Upper lobe of right lung (tissue), 1 donor: ENCODE results near the gene LRSAM1. TPM values are rescaled to one million over a fixed set of nuclear protein-coding genes. Genes with fewer than 3 reads are reported as not detected.

Experiments used
- ATAC-seq: fragments of 200-7000 bp; cut with Tn5 transposase; one replicate; pipeline ENCODE4 v1.9.1; 2020; ENCODE audit warnings: mild to moderate bottlenecking, moderate library complexity
- DNase-seq: peaks from one replicate; pipeline ENCODE4 v3.0.0-alpha.2; 2020
- H3K27ac ChIP-seq: fragments of 200-600 bp; one replicate; pipeline ENCODE4 v1.8.0; 2022
- H3K27me3 ChIP-seq: fragments of 200-600 bp; one replicate; pipeline ENCODE4 v1.8.0; 2022; ENCODE audit warnings: mild to moderate bottlenecking
- H3K36me3 ChIP-seq: fragments of 200-600 bp; one replicate; pipeline ENCODE4 v1.8.0; 2022
- H3K4me1 ChIP-seq: fragments of 200-600 bp; one replicate; pipeline ENCODE4 v1.8.0; 2022
- H3K4me3 ChIP-seq: fragments of 200-600 bp; one replicate; pipeline ENCODE4 v1.8.0; 2022; ENCODE audit warnings: mild to moderate bottlenecking
- H3K9me3 ChIP-seq: fragments of 200-600 bp; one replicate; pipeline ENCODE4 v1.8.0; 2022
- CTCF ChIP-seq: fragments of 200-600 bp; IDR thresholded peaks from one replicate; pipeline ENCODE4 v1.8.0; 2022; ENCODE audit warnings: antibody characterized with exemption
- intact Hi-C: fragments of 100-400 bp; cut with DNase I; formaldehyde crosslinking; loops from one replicate; pipeline ENCODE4 v1.11.0; 2022
- total RNA-seq: library from RNA; stranded (reverse); fragmentation: NEBNext Ultra II Directional; extraction: Animal tissue kit (Norgen Biotek cat#: 25700); gene quantifications from one replicate; pipeline ENCODE4 v1.2.1, GENCODE V29; 2021
- donor health status: DM: no; HTN: yes; CAD: no; lungs with severe emphysema.

Gene LRSAM1
- total RNA-seq, 1 donor from 2014 or later = 18.8 TPM

DNA sequence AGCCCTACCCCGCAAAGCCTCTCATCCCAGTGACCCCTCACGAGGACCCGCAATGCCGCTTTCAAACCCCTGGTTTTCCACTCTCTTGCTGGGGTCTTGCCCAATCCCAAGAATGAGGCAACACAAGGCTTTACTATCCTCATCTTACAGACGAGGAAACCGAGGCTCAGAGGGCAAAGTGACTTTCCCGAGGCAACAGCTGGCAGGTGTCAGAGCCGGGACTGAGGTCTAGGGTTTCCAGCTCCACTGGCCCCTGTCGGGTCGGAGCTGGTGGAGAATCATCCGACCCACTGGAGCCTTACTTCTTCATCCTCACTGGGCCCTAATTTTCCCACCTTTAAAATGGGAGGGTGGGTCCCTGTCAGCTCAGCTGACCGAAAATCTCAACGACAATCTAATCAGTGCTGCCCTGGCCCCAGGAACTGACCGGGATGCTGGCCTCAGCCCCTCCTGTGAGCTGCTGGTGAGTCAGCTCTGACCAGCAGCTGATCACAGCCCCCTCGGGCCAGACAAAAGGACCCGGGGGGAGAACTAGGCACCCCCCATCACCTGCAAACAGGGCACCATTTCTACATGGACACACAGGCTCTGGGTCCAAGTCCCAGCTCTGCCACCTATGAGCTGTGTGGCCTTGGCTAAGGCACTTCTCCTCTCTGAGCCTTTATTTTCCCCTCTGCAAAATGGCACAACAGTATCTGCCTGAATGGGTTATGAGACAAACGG is 88.1 kb downstream of the LRSAM1 start:
- H3K27ac ChIP-seq = peak overlapping the region; percentile 61
- no peaks in the 10 kb centered on the region for H3K9me3 ChIP-seq
- TF ChIP-seq CTCF = no peak
- peaks cover 89% of the 10 kb centered on the region for H3K4me1 ChIP-seq
- DNase-seq = no peak
- H3K27me3 ChIP-seq = no peaks in the 10 kb centered on the region
- no peak for ATAC-seq
- H3K36me3 ChIP-seq = no peaks in the 10 kb centered on the region
- no peak overlapping the region for H3K4me3 ChIP-seq
- intact Hi-C loops = no loop called here

DNA sequence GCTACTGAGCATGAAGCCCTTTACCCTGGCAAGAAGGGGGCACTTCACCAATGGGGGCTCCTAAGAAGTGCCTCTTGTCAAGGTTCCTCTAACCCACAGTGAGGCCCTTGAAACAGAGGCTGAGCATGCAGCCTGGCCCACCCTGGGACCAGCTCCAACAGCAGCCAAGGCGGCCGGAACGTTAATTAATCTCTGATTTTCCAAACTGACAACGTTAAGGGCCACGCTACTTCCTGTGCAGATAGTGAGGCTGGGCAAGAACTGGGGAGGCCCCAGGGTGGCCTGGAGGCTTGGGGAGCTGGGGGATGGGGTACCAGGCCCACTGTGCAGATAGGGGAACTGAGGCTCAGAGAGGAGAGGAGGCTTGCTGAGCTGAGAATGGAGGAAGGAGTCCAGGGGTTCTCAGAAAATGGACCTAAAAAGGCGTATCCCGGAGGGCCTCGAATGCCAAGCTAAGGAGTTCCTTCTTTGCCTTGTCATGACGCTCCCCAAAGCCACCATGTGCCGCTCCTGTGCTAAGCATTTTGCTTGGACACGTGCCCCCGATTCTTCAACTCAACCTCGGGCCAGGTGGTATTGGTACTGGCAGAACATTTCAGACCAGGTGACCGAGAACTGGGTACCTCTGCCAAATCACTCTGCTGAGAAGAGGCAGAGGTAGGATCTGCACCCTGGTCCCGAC is 88.8 kb downstream of the LRSAM1 start:
- peak overlapping the region; percentile 61 for H3K27ac ChIP-seq
- H3K4me3 ChIP-seq = no peak overlapping the region
- no peaks in the 10 kb centered on the region for H3K36me3 ChIP-seq
- H3K4me1 ChIP-seq = peaks cover 91% of the 10 kb centered on the region
- intact Hi-C loops = no loop called here
- DNase-seq = no peak
- TF ChIP-seq CTCF = no peak
- ATAC-seq = peak; percentile 3
- H3K27me3 ChIP-seq = no peaks in the 10 kb centered on the region
- no peaks in the 10 kb centered on the region for H3K9me3 ChIP-seq

DNA sequence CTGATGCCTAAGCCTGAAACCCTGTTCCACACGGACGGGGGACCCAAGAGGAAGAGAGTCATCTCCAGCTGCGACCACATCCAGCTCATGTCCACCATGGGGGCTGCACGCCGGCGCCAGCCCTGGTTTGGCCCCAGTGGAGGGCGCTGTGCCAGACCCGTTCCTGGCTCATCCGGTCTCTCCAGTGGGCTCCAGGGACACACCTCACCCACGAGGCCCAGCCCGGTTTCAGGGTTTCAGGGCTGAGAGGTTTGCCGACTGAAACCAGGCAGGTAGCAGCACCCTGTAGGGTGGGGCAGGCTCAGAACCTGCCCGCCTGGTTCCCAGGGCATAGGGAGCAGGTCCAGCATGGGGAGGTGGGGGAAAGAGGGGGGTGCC is 89.3 kb downstream of the LRSAM1 start:
- DNase-seq (peak; percentile 83), ATAC-seq (peak; percentile 40)
- H3K9me3 ChIP-seq = no peaks in the 10 kb centered on the region
- peak overlapping the region; percentile 61 for H3K27ac ChIP-seq
- no peak overlapping the region for H3K4me3 ChIP-seq
- intact Hi-C loops = no loop called here
- no peaks in the 10 kb centered on the region for H3K27me3 ChIP-seq
- peaks cover 96% of the 10 kb centered on the region for H3K4me1 ChIP-seq
- H3K36me3 ChIP-seq = no peaks in the 10 kb centered on the region
- no peak for TF ChIP-seq CTCF

DNA sequence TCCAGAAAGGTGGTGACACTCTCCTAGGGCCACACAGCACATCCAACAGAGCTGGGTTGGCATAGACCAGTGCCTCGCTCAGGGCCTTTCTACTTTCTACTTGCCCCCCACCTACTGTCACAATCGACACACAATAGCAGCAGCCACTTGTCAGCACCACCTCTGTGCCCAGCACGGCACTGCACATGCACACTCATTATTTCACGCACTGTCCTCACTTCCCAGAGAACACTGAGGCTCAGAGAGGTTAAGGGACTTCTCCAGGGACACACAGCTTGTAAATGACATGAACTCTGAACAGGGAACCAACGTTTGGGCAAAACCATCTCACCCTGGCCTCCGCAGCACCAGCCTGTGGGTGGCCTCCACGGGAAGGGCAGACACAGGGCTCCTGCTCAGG is 89.9 kb downstream of the LRSAM1 start:
- H3K4me1 ChIP-seq = peaks cover 96% of the 10 kb centered on the region
- intact Hi-C loops = no loop called here
- DNase-seq (no peak), ATAC-seq (no peak)
- peak overlapping the region; percentile 61 for H3K27ac ChIP-seq
- H3K27me3 ChIP-seq = no peaks in the 10 kb centered on the region
- no peak for TF ChIP-seq CTCF
- H3K9me3 ChIP-seq = no peaks in the 10 kb centered on the region
- H3K4me3 ChIP-seq = no peak overlapping the region
- H3K36me3 ChIP-seq = no peaks in the 10 kb centered on the region

DNA sequence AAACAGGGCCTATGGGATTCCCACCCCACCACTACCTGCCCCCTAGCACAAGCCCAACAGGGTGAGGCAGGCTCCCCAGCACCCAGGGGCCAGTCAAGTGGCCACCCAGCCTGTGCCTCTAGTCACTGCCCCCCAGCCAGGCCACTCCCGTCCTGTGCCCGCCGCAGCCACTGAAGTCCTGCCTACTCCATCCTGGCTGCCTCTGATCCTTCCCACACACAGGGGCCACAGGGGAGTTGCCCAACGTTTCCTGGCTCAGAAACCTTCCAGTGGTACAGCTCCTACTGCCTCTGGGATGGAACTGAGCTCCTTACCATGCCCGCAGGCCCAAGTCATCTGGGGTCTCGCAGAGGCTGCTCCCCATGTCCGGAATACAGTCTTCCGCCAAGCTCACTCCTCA is 90.6 kb downstream of the LRSAM1 start:
- ATAC-seq (peak; percentile 33), DNase-seq (peak; percentile 79)
- intact Hi-C loops = no loop called here
- Histone ChIP-seq H3K27ac (peak overlapping the region; percentile 61), H3K36me3 (no peaks in the 10 kb centered on the region), H3K4me3 (no peak overlapping the region), H3K27me3 (no peaks in the 10 kb centered on the region), H3K4me1 (peaks cover 97% of the 10 kb centered on the region), H3K9me3 (no peaks in the 10 kb centered on the region)
- no peak for TF ChIP-seq CTCF
